SU-DHL-6 (cell line): Measurements from ENCODE around the gene BHLHA9.

Experiments
- CTCF ChIP-seq: fragments of 200-600 bp; sonication (generic); IDR thresholded peaks from one replicate; pipeline ENCODE4 v1.5.1; 2017; ENCODE audit warnings: antibody characterized with exemption, mild to moderate bottlenecking, low read length, moderate library complexity; ENCODE audit not compliant: insufficient read depth, poor library complexity, severe bottlenecking
- EZH2phosphoT487 ChIP-seq: fragments of 200-600 bp; sonication (generic), shearing (Covaris generic); conservative IDR thresholded peaks from 2 replicates; pipeline ENCODE4 v1.6.1; 2018; ENCODE audit warnings: mild to moderate bottlenecking, antibody characterized with exemption, low read length, moderate library complexity, mixed read lengths

DNA sequence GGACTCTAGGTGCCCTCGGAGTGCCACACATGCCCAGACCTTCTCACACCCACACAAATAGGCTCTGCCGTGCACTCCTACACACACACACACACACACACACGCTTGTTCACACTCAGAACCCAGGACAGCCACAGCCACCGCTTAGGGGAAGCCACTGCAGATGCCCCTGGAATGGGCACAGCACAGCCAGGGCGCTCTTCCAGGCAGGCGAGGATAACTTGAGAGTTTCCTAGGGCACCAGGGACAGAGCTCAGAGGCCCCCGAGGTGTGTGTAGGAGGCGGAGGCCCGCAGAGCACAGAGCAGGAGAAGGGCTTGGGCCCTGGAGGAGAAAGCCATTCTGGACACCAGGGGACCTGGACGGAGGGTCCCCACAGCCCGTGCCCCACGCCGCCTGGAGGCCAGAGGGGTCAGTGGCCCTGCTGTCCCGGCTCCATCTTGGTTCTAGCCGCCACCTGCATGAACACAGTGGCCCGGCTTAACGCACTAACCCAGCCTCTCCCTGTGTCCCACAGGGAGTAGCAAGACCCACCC lies 30.2 kb downstream of the BHLHA9 start:
- TF ChIP-seq CTCF, result no peak
- no peak for TF ChIP-seq EZH2phosphoT487
